IPS DF 4.7 (cell line): ENCODE measurements around the gene NEK4.

Experiments
- DNase-seq: peaks from one replicate; pipeline ENCODE4 v3.0.0-alpha.2; 2013; ENCODE audit warnings: low spot score; ENCODE audit errors: extremely low read depth

NEK4 gene

DNA sequence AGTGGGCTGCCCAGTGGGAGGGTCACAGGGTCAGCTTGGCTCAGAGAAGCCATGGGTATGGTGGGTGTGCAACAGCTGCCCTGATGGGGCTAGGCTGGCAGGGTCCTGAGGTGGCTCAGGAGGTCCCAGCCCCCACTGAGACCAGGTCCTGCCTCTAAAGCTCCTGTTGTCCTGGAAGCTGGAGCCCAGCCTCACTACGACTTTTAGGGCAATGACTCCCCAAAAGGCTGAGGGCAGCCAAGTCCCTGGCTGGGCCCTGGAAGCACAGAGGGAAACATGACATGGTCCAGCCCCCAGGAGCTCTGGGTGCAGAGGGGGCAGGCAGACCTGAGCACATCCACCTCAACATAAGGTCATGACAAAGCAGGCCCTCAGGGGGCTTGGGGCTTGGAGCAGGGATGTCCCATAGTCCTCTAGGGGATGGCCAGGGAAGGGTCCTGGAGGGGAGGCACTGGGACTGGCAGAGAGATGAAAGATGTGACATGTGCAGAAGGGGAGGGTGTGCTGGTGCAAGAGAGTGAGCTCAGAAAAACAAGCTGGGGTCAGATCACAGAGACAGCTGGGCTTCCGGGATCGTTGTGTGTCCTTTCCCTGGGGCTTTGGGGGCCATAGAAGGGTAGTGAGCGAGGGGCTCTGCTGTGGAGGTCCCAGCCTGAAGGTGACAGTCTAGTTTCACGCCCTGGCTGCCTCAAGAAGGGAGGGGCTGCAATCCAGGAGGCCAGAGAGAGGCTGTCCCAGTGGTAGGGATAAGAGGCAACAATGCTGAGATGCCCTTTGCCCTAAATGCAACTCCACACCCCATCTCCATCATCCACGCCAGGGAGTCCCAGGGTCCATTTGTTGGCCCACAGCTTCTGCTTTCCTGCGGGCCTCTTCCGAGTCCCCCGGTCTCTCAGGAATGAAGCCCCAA, 23.2 kb upstream of the NEK4 start:
- no peak for DNase-seq

DNA sequence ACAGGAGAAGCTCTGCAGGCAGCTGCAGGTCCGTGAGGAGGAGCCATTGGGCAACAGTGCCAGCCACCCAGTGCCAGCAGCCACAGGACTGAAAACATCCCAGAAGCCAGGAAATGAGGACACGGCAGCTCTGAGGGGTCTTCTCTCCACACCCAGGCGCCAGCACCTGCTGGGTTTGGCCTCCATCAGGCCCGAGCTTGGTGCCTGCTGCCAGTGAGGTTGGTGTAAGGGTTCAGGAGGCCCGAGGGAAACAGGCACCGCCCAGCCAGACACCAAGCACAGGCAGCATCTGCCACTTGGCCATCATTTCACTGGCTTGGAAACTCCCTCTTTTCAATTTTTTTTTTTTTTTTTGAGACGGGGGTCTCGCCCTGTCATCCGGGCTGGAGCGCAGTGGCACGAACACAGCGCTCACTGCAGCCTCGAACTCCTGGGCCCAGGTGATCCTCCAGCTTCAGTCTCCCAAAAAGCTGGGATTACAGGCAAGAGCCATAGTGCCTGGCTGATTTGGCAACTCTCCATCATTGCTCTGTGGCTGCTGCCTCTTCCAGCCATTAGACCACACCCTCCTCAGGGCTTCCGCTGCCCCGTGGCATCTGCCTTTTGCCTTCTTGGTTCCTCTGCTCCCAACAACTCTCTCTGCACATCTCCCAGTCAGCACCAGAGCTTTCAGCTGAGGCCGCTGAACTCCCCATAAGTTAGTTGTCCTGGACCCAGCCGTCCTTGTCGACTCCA, 22.4 kb upstream of the NEK4 start:
- DNase-seq = no peak

DNA sequence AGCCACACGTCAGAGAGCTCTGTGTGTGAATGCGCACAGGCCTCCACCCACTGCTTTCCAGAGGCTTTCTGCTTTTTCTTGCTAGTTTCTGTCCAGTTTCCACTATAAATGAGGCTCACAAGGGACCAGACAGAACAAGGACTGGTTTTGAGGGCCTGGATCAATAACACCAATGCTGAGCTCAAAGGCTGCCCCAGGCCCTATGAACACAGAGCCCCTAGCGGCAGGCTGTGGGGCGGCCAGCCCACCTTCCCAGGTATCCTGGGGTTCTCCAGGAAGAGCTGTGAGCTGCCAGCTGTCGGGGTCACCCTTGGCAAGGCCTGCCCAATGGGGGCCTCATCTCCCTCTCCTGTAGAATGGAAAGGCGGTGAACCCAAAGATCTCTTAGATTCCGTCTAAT, 21.7 kb upstream of the NEK4 start:
- DNase-seq = no peak

DNA sequence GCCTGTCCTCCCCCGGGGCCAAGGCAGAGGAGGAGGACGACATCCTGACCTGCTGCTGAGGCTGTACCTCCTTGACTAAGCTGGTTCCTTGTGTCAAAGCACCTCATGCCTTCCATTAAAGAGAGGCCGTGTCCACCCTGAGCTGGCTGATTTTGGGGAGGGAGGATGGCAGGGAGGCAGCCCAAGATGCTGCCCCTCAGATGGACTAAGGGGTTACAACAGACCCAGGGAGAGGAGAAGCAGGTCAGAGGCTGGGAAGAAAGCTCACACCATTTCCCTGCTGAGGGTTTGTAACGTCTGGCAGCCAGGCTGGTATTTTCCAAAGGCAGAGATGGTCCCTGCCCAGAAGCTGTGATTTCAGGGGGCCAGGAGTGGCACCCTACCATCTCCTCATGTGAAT, 21.2 kb upstream of the NEK4 start:
- DNase-seq = no peak

DNA sequence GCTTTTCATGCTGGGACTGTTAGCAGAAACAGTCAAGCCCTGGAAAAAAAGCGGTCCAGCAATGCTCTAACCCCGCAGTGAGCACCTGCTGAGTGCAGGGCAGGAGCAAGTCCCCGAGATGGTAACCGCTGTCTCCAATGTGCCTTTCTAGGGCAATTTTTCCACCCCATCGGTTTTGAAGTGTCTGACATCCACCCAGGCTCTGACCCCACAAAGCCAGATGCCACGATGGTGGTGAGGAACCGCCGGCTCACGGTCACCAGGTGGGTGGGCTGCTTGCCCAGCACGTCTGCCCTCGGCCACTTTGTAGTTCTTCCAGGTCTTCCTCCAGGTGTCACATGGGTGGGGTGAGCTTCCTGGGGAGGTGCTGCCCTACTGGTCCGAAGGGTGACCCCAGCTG, 20.6 kb upstream of the NEK4 start:
- no peak for DNase-seq

DNA sequence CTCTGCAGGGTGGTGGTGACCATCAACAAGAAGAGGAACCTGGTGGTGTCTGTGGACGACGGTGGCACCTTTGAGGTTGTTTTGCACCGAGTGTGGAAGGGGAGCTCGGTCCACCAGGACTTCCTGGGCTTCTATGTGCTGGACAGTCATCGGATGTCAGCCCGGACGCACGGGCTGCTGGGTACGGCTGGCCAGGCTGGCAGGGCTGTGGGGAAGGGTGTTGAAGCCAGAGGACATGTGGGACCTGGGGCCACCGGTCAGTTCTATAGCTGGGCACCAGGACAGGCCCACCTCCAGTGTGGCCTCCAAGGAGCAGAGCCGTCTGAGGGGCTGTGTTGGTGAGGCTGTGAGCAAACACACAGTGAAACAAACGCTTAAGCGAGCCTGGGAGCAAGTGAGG, 20.0 kb upstream of the NEK4 start:
- DNase-seq = no peak

DNA sequence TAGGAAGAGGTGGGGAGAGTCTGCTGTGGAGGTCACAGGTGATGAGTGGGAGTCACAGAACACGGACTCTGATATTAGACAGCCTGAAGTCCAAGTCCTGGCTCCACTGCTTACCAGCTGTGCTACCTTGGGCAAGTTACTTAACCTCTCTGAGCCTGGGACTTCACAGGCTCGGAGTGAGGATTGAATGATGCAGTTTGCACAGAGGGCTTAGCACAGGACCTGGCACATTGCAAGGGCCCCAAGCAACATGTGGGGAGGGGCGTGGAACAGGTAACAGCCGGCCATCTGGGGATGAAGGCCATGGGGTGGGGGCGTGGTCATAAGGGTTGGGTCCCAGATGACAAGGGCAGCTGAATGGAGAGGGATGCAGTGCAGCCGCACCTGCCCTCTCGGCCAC, 19.6 kb upstream of the NEK4 start:
- no peak for DNase-seq

DNA sequence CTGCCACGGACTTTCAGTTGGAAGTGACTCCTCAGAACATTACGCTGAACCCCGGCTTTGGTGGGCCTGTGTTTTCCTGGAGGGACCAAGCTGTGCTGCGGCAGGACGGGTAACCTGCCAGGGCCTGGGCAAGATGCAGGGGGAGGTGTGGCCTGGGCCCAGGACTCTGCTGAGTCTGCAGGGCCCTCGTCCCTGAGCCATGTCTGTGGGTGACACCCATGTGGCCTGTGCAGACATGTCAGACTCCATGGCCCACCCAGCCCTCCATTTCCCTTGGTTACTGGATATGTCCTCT, 19.0 kb upstream of the NEK4 start:
- no peak for DNase-seq

DNA sequence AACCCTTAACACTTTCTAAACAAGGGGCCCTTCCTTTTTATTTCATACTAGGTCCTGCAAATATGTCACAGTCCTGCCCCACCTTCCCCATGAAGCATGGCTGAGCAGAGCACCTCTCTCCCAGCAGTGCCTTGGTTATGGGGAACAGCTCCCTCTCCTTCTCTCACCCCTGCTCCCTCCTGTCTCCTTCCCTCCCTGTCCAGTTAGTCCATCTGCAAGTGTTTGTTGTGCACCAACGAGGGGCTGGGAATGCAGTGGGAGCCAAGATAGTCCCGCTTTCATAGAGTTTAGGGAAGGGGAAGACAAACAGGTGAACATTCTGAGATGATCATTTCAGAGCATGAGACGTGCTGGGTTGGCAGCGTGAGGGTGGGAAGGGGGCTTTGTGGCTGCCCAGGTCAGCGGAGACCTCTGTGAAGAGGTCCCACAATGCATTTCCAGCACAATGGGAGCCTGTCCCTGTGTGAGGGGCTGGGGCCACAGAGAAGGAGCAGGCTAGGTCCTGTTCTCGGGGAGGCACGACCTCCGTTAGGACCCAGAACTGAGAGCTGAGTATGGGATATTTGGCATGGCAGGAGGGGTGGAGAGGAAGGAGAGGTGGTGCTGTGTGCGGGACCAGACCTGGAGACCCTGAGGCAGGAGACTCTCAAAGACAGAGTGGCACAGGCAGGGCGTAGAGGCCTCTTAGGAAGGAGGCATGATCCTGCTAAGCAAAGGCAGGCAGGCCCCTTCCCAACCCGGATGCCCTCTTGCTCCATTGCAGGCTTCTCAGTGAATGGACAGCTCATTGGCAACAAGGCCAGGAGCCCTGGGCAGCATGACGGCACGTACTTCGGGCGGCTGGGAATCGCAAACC, 18.4 kb upstream of the NEK4 start:
- DNase-seq = no peak

DNA sequence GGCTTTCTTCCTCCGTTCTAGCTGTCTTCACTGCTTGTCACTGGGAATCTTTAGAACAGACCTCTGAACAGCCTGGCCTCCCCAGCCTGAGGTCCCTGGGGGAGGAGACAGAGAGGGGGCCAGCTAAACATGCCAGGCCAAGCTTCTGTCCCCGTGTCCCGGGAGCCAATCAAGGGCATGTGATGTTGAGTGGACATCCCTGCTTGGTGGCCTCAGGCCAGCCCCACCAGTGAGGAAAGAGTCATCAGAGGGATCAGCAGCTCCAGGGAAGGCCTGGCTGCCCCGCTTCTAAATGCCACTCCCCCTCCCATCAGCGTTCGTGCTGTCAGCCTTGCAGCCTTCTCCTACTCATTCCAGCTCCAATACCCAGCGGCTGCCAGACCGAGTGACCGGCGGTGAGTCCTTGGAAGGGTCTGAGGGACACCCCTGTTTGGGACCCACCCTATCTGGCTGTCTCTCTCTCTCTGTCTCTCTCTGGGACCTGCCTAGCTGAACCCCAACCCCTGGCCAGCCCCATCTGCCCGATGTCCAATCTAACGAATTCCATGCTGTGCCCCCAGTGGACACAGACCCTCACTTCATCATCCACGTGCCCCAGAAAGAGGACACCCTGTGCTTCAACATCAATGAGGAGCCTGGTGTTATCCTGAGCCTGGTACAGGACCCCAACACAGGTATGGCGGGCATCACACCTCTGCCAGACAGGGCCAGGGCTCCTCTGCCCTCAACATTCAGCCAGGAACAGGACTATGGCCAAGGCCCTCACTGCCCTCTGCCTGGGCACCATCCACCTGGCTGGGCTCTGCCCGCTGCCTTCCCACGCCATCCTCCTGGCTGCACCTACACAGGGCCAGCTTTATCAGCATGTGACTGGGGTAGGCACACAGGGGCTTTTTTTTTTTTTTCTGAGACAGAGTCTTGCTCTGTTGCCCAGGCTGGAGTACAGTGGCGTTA, 17.2 kb upstream of the NEK4 start:
- no peak for DNase-seq

DNA sequence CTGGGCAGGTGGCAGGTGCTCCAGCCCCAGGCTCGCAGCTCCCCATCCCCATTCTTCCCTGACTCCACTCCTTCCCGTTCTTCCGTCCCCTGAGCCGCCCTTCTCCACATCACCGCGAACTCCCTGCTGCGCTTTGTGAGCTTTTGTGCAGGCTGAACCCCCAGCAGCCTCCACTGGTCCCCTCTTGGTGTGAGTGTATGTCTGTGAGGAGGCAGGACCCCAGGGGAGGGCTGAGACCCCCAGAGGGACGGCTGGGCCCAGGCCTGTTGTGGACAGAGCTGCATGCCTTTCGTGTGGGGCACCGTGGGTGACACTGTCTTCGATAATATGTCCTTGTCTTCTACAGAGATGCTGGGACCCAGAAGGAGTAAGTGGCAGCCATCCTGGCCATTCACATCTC, 16.5 kb upstream of the NEK4 start:
- no peak for DNase-seq

DNA sequence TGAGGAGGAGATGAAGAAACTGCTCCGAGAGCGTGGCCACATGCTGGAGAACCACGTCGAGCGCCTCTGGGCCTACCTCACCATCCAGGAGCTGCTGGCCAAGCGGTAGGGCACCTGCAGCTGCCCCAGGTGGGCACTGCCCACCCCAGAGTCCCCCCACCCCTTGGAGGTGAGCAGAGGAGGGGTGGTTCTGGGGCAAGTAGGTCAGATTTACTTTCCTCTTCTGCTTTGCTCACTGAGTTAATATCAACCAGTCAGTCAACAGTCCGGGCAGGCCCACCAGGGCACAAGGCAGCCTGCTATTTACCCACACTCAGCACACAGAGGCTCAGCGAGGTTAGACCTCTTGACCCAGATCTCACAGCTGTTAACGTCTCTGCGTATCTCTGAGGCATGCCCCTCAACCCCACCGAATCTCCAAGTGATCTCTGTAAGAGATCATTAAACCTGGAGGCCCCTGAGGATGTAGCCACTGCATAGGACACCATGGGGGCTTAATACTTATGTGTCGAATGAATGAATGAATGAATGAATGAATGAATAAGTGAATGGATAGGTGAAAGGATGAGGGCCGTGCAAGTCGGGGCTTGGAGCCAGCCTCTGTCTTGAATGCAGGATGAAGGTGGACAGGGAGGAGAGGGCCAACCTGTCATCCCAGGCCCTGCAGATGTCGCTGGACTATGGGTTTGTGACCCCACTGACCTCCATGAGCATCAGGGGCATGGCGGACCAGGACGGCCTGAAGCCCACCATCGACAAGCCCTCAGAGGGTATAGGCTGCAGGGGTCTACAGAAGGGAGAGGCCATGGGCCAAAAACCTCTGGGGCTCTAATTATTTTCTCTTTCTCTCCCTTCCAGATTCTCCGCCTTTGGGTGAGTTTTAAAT, 15.8 kb upstream of the NEK4 start:
- DNase-seq = no peak

DNA sequence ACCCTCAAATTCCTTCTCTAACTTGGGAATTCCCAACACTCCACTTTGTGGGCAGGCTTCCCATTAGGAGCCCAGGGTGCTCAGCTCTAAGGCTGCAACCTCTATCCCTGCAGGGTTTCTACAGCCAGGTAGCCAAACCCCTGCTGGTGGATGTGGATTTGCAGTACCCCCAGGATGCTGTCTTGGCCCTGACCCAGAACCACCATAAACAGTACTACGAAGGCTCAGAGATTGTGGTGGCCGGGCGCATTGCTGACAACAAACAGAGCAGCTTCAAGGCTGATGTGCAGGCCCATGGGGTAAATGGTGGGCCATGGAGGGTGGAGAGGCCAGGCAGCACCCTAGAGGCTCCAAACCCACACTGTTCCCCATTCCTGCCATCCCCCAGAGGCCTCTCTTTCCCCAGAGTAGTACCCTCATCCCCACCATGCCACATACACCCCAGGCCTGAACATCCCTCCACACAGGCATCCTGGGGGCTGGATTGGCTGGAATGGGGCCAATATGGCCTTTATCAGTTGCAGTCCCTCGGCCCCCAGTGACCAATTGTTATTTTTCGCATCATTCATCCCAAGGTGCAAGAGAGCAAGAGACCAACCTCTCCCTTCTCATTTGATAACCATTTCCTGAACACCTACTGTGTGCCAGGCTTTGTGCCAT, 14.3 kb upstream of the NEK4 start:
- DNase-seq = no peak

DNA sequence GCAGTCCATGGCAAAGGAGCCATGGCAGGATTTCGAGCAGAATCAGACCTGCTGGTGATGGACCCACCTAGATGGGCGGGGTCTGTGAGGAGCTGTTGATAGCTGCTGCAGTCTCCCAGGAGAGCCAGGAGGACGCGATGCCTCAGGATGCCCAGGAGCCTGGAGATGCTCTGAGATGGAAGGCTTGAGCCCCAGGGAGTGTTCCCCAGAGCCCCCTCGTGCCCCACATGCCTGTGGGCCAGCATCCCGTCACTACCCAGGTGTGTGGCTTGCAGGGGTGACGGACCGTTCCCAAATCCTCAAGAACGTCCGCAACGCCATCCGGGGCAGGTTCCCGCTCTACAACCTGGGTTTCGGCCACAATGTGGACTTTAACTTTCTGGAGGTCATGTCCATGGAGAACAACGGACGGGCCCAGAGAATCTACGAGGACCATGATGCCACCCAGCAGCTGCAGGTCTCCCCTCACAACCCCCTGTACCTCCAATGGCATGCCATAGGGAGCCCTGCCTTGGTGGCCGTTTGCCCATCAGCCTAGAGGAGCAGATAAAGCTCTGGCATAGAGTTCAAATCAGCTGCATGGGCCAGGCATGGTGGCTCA, 13.4 kb upstream of the NEK4 start:
- no peak for DNase-seq

DNA sequence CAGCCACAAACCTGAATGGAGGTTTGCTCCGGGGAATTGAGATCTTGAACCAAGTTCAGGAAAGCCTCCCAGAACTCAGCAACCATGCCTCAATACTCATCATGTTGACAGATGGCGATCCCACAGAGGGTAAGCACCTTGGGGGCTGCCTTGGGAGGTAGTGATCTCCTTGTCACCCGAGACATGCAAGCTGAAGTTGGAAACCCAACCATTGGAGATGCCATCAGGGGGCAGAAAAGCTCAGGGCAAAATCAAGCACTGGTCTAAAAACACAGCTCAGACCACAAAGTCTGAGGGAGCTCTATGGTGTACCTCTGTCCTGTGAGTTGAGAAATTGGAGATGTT, 12.4 kb upstream of the NEK4 start:
- DNase-seq = no peak

DNA sequence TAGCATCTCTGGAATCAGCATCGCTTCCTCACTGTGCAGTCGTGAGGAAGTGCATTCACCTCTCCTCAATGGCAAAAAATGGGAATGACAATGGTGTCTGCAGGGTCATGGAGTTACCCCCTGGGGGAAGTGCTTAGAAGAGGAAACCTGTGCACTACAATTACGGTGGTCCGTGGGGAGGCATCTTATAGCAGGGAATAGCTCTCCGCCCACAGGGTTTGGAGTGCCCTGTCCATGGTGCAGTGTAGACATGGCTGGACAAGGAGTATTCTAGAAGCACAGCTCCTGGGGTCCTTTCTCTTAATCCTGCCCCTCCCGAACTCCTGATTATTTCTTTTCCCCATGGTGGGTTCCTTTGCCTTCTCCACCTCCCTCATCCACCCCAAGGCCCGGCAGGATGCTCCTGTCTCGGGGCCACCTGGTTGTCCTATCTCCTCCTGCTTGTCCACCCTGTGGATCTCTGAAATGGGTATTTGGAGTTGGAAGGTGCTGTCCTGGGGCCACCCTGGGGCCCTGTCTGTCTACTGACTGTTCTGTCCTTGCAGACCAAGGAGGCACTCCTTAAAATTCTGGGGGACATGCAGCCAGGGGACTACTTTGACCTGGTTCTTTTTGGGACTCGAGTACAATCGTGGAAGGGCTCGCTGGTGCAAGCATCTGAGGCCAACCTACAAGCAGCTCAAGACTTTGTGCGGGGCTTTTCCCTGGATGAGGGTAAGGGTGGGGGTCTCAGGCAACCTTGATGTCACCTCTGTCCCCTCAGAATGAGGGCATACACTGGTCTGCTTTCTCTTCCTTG, 11.9 kb upstream of the NEK4 start:
- DNase-seq = no peak

DNA sequence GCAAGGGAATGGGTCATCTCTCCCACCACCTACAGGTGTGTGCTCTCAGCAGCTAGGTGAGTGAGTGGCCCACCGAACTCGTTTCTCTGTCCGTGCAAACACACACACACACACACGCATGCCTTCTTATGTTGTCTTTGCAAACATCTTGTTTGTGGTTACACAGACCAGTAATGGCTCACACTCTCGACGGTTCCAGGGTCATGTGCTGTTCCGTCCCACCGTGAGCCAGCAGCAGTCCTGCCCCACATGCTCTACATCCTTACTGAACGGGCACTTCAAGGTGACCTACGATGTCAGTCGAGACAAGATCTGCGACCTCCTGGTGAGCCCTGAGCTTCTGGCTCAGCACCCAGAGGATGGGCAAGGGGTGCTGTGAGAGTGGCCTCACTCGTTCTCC, 11.0 kb upstream of the NEK4 start:
- DNase-seq = no peak

DNA sequence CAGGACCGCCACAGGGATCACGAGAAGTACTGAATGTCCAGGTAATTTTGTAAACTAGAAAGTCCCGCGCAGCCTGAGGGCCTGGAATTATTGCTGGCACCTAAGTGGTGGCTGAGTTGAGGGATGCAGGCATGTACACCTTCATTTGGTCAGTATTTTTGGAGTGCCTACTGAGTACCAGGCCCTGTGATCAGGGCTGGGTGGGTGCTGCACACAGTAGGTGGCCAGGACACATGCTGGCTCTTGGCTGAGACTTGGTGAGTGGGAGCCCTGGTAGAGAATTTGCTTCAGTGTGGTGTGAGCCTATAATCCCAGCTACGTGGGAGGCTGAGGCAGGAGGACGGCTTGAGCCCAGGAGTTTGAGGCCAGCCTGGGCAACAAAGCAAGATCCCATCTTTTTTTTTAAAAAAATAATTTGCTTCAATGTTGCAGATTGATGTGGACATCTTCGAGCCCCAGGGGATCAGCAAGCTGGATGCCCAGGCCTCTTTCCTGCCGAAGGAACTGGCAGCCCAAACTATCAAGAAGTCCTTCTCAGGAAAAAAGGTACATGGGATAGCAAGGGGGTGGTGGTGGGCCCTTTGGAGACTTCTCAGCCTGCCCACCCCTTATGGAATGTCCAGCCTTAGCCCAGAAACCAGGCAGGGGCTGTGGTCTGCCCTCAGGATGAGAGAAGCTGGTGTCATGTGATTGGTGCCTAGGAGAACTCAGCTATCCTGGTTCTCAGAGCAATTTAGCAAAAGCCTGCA, 9.3 kb upstream of the NEK4 start:
- DNase-seq = no peak
